ENCODE results near the gene JUP.

The JUP gene

GRCh38 chr17:41785859-41786226, 668 bp downstream of the JUP start:
- peak; percentile 66 for DNase-seq
- Histone ChIP-seq H3K27me3 (ENCODE audit: insufficient read depth, low read depth, severe bottlenecking) (no peaks in the 10 kb centered on the region), H3K36me3 (peaks cover 3% of the 10 kb centered on the region; the same call in 1 of the 2 replicates), H3K9me3 (ENCODE audit: severe bottlenecking) (no peaks in the 10 kb centered on the region), H3K27ac (peak overlapping the region; percentile 65), H3K4me3 (ENCODE audit: low read depth, low read length) (peak overlapping the region; percentile 52)
- TF ChIP-seq, protein P1, sequence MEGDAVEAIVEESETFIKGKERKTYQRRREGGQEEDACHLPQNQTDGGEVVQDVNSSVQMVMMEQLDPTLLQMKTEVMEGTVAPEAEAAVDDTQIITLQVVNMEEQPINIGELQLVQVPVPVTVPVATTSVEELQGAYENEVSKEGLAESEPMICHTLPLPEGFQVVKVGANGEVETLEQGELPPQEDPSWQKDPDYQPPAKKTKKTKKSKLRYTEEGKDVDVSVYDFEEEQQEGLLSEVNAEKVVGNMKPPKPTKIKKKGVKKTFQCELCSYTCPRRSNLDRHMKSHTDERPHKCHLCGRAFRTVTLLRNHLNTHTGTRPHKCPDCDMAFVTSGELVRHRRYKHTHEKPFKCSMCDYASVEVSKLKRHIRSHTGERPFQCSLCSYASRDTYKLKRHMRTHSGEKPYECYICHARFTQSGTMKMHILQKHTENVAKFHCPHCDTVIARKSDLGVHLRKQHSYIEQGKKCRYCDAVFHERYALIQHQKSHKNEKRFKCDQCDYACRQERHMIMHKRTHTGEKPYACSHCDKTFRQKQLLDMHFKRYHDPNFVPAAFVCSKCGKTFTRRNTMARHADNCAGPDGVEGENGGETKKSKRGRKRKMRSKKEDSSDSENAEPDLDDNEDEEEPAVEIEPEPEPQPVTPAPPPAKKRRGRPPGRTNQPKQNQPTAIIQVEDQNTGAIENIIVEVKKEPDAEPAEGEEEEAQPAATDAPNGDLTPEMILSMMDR (IDR thresholded peaks at IDR 0.05; ENCODE audit: low read depth, low read length), result no peak

DNA sequence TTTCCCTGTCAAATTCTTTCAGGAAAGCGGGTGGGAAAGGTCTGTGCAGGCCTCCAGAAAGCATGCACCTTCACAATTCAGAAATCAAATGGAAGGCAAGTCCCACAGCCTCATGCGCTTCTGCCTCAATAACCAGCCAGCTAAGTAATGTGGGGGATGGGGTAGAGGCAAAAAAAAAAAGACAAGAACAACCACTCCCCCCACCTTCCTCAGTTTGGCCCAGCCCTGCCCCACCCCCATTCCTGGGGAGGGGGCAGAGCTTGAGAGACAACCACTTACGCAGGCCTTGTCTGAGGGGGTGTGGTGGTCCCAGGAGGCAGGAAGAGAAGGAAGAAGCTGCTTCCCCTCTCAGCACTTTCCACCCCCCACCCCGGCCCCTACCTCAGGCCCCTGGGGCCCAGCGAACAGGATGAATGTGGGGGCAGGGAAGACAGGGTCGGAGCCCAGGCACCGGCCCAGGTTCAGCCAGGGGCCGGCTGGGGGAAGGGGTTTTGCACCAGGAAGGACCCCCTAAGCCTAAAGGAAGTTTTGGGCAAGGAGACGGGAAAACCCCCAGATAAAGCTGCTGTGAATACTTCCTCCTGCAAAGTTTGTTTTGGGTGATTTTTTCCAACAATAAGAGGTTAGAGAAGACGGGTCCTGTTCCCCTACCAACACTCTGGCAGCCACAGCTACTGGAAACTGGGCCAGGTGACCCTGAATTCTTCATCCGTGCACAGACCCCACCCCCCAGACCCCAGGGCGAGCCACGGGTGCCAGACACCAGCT, 1.2 kb downstream of the JUP start:
- Histone ChIP-seq H3K27me3 (ENCODE audit: insufficient read depth, low read depth, severe bottlenecking) (no peaks in the 10 kb centered on the region), H3K27ac (peak overlapping the region; percentile 65), H3K36me3 (peaks cover 3% of the 10 kb centered on the region; the same call in 1 of the 2 replicates), H3K9me3 (ENCODE audit: severe bottlenecking) (no peaks in the 10 kb centered on the region), H3K4me3 (ENCODE audit: low read depth, low read length) (peak overlapping the region; percentile 52)
- DNase-seq, result no peak
- TF ChIP-seq, protein P1 (IDR thresholded peaks at IDR 0.05; ENCODE audit: low read depth, low read length), result no peak

GRCh38 chr17:41784207-41784744, 2.2 kb downstream of the JUP start:
- no peaks in the 10 kb centered on the region for H3K9me3 ChIP-seq (ENCODE audit: severe bottlenecking)
- H3K4me3 ChIP-seq (ENCODE audit: low read depth, low read length), result no peak overlapping the region; the same call in 1 of the 2 replicates
- peak; percentile 73 for DNase-seq
- peaks cover 3% of the 10 kb centered on the region; the same call in 1 of the 2 replicates for H3K36me3 ChIP-seq
- H3K27me3 ChIP-seq (ENCODE audit: insufficient read depth, low read depth, severe bottlenecking), result no peaks in the 10 kb centered on the region
- TF ChIP-seq, protein P1 (IDR thresholded peaks at IDR 0.05; ENCODE audit: low read depth, low read length), result no peak
- H3K27ac ChIP-seq, result peak overlapping the region; percentile 65

DNA sequence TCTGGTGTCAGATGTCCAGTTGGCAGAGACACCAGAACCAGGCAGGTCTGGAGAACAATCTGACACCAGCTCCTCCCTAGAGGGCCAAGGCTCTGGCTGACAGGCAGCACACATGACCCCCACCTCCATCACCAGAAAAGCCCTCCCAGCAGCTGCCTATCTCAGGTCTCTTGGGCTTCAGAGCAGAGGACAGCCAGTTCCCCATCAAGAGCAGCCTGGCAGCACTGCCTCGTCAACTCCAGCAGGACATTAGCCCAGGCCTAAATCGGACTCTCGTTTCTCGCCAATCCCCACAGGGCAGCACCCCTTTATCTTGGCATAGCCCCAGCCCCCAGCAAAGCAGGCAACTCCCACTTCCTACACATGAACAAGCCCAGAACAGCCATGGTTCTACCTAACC, 4.4 kb downstream of the JUP start:
- H3K4me3 ChIP-seq (ENCODE audit: low read depth, low read length), result no peak overlapping the region
- peaks cover 3% of the 10 kb centered on the region; the same call in 1 of the 2 replicates for H3K36me3 ChIP-seq
- no peaks in the 10 kb centered on the region for H3K9me3 ChIP-seq (ENCODE audit: severe bottlenecking)
- no peak for DNase-seq
- H3K27ac ChIP-seq, result no peak overlapping the region; the same call in 1 of the 2 replicates
- no peaks in the 10 kb centered on the region for H3K27me3 ChIP-seq (ENCODE audit: insufficient read depth, low read depth, severe bottlenecking)
- TF ChIP-seq, protein P1 (IDR thresholded peaks at IDR 0.05; ENCODE audit: low read depth, low read length), result no peak

DNA sequence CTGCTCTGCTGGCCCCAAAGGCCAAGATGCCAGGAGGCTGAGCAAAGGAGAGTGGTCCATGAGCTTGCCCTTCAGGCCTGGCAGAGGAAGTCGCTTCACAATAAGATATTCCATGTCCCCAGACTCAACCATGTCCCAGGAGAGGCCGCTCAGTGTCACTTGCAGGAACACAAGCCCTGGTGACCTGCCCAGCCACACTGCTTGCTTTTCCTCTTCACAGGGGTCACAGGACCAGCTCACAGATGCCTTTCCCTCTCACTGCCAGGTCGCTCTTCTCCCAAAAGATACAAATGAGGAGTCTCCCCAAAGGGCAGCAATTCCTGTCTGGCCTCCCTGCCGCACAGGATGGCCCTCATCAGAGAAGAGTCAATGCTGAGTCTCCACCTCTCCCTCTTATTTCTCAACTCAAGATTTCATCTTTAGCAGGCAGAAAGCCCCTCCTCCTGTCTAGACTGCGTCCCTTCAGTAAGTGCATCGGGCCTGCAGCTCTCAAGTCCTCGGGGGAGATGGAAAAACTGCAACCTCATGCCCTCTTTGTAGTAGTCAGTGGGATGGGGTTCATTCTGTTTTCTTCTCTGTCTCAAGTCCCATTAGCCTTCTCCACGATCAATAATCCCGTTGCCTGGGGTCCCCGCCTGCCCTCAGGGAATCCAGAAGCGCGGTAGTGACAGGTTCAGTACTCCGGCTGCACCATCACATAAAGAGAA, 5.0 kb downstream of the JUP start:
- no peak overlapping the region; the same call in 1 of the 2 replicates for H3K27ac ChIP-seq
- TF ChIP-seq, protein P1 (IDR thresholded peaks at IDR 0.05; ENCODE audit: low read depth, low read length), result no peak
- no peak for DNase-seq
- H3K4me3 ChIP-seq (ENCODE audit: low read depth, low read length), result no peak overlapping the region
- H3K9me3 ChIP-seq (ENCODE audit: severe bottlenecking), result no peaks in the 10 kb centered on the region
- H3K27me3 ChIP-seq (ENCODE audit: insufficient read depth, low read depth, severe bottlenecking), result no peaks in the 10 kb centered on the region
- H3K36me3 ChIP-seq, result peaks cover 8% of the 10 kb centered on the region
